H9 (cell line): ENCODE measurements around the gene CFAP99. TPM values are rescaled to one million over a fixed set of nuclear protein-coding genes. Genes with fewer than 3 reads are reported as not detected.
A peak's percentile ranks its signal among the peaks of the same experiment; 100 is the strongest.

Experiments used
- DNase-seq: peaks from one replicate; pipeline ENCODE4 v3.0.0-alpha.2; 2017
- H2AFZ ChIP-seq: one replicate; pipeline ENCODE4 v1.6.1; 2013; ENCODE audit warnings: mild to moderate bottlenecking, low read length, control low read depth, moderate library complexity
- H2AK5ac ChIP-seq: 2 replicates; pipeline ENCODE4 v1.6.1; 2013; ENCODE audit warnings: low read length, control low read depth, mixed read lengths; ENCODE audit not compliant: insufficient read length
- H2BK120ac ChIP-seq: one replicate; pipeline ENCODE4 v1.6.1; 2013; ENCODE audit warnings: low read depth, mild to moderate bottlenecking, low read length, control low read depth, inconsistent platforms; ENCODE audit not compliant: poor library complexity, severe bottlenecking
- H2BK12ac ChIP-seq: 2 replicates; pipeline ENCODE4 v1.6.1; 2013; ENCODE audit warnings: low read length, control low read depth, mixed read lengths, low read depth; ENCODE audit not compliant: insufficient read length
- H2BK15ac ChIP-seq: 2 replicates; pipeline ENCODE4 v1.6.1; 2013; ENCODE audit warnings: low read depth, low read length, control low read depth
- H2BK20ac ChIP-seq: one replicate; pipeline ENCODE4 v1.6.1; 2013; ENCODE audit warnings: low read depth, mild to moderate bottlenecking, low read length, control low read depth, inconsistent platforms; ENCODE audit not compliant: poor library complexity, severe bottlenecking
- H2BK5ac ChIP-seq: 2 replicates; pipeline ENCODE4 v1.6.1; 2013; ENCODE audit warnings: low read length, control low read depth, mixed read lengths; ENCODE audit not compliant: insufficient read length
- H3K14ac ChIP-seq: 2 replicates; pipeline ENCODE4 v1.6.1; 2013; ENCODE audit warnings: low read length, control low read depth; ENCODE audit not compliant: insufficient read depth
- H3K18ac ChIP-seq: 2 replicates; pipeline ENCODE4 v1.6.1; 2013; ENCODE audit warnings: low read depth, mild to moderate bottlenecking, mixed read lengths, low read length, control low read depth; ENCODE audit not compliant: insufficient read length
- H3K23ac ChIP-seq: 2 replicates; pipeline ENCODE4 v1.6.1; 2013; ENCODE audit warnings: low read length, control low read depth, mixed read lengths, low read depth; ENCODE audit not compliant: insufficient read length
- H3K23me2 ChIP-seq: 2 replicates; pipeline ENCODE4 v1.6.1; 2013; ENCODE audit warnings: low read depth, mild to moderate bottlenecking, mixed read lengths, low read length, control low read depth; ENCODE audit not compliant: insufficient read length, poor library complexity, severe bottlenecking
- H3K27ac ChIP-seq: 2 replicates; pipeline ENCODE4 v1.5.1; 2013; ENCODE audit warnings: low read length, control low read depth, mixed read lengths, low read depth; ENCODE audit not compliant: insufficient read length
- H3K27me3 ChIP-seq: 2 replicates; pipeline ENCODE4 v1.6.1; 2013; ENCODE audit warnings: low read length, control low read depth, inconsistent platforms; ENCODE audit not compliant: insufficient read depth
- H3K4ac ChIP-seq: 2 replicates; pipeline ENCODE4 v1.6.1; 2013; ENCODE audit warnings: low read depth, mild to moderate bottlenecking, control low read depth, inconsistent platforms, low read length, moderate library complexity
- H3K4me1 ChIP-seq: 2 replicates; pipeline ENCODE4 v1.6.1; 2013; ENCODE audit warnings: low read length, control low read depth, inconsistent platforms; ENCODE audit not compliant: insufficient read depth
- H3K4me2 ChIP-seq: 2 replicates; pipeline ENCODE4 v1.6.1; 2013; ENCODE audit warnings: low read length, control low read depth, mixed read lengths; ENCODE audit not compliant: insufficient read length, insufficient read depth
- H3K56ac ChIP-seq: 2 replicates; pipeline ENCODE4 v1.6.1; 2013; ENCODE audit warnings: low read depth, mild to moderate bottlenecking, mixed read lengths, low read length, control low read depth; ENCODE audit not compliant: insufficient read length
- H3K79me1 ChIP-seq: 2 replicates; pipeline ENCODE4 v1.6.1; 2013; ENCODE audit warnings: low read depth, mild to moderate bottlenecking, moderate library complexity, low read length, control low read depth, inconsistent platforms; ENCODE audit not compliant: insufficient read depth, poor library complexity, severe bottlenecking
- H3K79me2 ChIP-seq: 2 replicates; pipeline ENCODE4 v1.6.1; 2013; ENCODE audit warnings: low read length, control low read depth, inconsistent platforms; ENCODE audit not compliant: insufficient read depth
- H3K9ac ChIP-seq: 2 replicates; pipeline ENCODE4 v1.6.1; 2013; ENCODE audit warnings: low read length, control low read depth, mixed read lengths; ENCODE audit not compliant: insufficient read length; ENCODE audit errors: extremely low read depth
- H3K9me3 ChIP-seq: one replicate; pipeline ENCODE4 v1.6.1; 2013; ENCODE audit warnings: low read depth, low read length, inconsistent platforms; ENCODE audit not compliant: control insufficient read depth
- H3T11ph ChIP-seq: one replicate; pipeline ENCODE4 v1.6.1; 2013; ENCODE audit warnings: mild to moderate bottlenecking, low read length, control low read depth, inconsistent platforms
- H4K20me1 ChIP-seq: one replicate; pipeline ENCODE4 v1.6.1; 2013; ENCODE audit not compliant: control insufficient read depth, insufficient read length, insufficient read depth
- H4K5ac ChIP-seq: 2 replicates; pipeline ENCODE4 v1.6.1; 2013; ENCODE audit warnings: low read depth, mild to moderate bottlenecking, mixed read lengths, low read length, control low read depth; ENCODE audit not compliant: insufficient read length
- H4K8ac ChIP-seq: replicated peaks from 2 replicates; pipeline ENCODE4 v1.6.1; 2013; ENCODE audit warnings: low read length, control low read depth, mixed read lengths, low read depth; ENCODE audit not compliant: insufficient read length
- H4K91ac ChIP-seq: 2 replicates; pipeline ENCODE4 v1.6.1; 2013; ENCODE audit warnings: low read depth, mild to moderate bottlenecking, moderate library complexity, mixed read lengths, low read length, control low read depth; ENCODE audit not compliant: insufficient read length
- H3K27ac Mint-ChIP-seq, 3 experiments: 2 replicates in 2 of 3; 3 replicates in 1 of 3; pipeline ENCODE4 v1.8.0; 2020 to 2021; ENCODE audit warnings: mixed read lengths in 3 of 3, mild to moderate bottlenecking in 1 of 3, moderate library complexity in 1 of 3
- H3K27me3 Mint-ChIP-seq: 2 replicates; pipeline ENCODE4 v1.8.0; 2021; ENCODE audit warnings: low read depth, mild to moderate bottlenecking, moderate library complexity, mixed read lengths
- H3K36me3 Mint-ChIP-seq, 3 experiments: 2 replicates in 2 of 3; 3 replicates in 1 of 3; pipeline ENCODE4 v1.8.0; 2020 to 2021; ENCODE audit warnings: low read depth in 3 of 3, mixed read lengths in 3 of 3; ENCODE audit not compliant: insufficient read depth in 1 of 3
- H3K4me1 Mint-ChIP-seq, 2 experiments: 2 replicates each; pipeline ENCODE4 v1.8.0; 2020; ENCODE audit warnings: mixed read lengths in 2 of 2
- H3K4me3 Mint-ChIP-seq, 2 experiments: 2 replicates in 1 of 2; 3 replicates in 1 of 2; pipeline ENCODE4 v1.8.0; 2020 to 2021; ENCODE audit warnings: mild to moderate bottlenecking in 2 of 2, mixed read lengths in 2 of 2, moderate library complexity in 1 of 2
- H3K9me3 Mint-ChIP-seq, 2 experiments: 2 replicates in 1 of 2; 3 replicates in 1 of 2; pipeline ENCODE4 v1.8.0; 2020; ENCODE audit warnings: mild to moderate bottlenecking in 2 of 2, mixed read lengths in 2 of 2, moderate library complexity in 1 of 2
- WGBS: extraction: QIAGEN DNeasy Blood & Tissue Kit; methylation state at CpG from one replicate; pipeline ENCODE4 v1.1.7; 2013; ENCODE audit warnings: missing lambda C conversion rate, low lambda C conversion rate, mixed read lengths; ENCODE audit not compliant: insufficient read length; ENCODE audit errors: extremely low coverage; 5-methylcytosine and 5-hydroxymethylcytosine counted together
- total RNA-seq: library from RNA; stranded (reverse); gene quantifications from 2 replicates; pipeline ENCODE4 v1.2.1, GENCODE V29; 2021
- TF ChIP-seq, protein P1 (sequence below): fragments of 200-600 bp; sonication (generic); conservative IDR thresholded peaks from 3 replicates; pipeline ENCODE4 v1.8.0; 2021; ENCODE audit warnings: antibody characterized with exemption, mild to moderate bottlenecking

The CFAP99 gene
- total RNA-seq, 1 experiment from 2014 or later, result 0.35 TPM

DNA sequence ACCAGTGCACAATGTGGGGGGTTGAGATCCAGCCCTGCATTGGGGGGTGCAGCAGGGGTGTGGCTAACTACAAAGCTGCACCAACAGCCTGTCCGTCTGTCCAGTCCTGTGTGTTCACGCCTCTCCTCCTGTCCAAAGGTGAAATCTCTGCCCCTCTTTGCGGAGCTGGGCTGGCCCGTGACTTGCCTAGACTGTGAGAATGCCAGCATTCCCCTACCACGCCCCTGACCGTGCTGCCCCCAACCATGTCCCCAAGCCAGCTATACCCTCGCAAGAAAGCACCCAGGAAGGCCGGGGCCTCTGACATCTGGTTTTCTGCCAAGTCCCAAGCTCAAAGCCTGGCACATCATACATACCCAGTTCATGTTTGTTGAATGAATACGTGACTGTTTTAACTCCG lies 19.5 kb upstream of the CFAP99 start:
- no peak overlapping the region for H3K4ac ChIP-seq
- peaks cover 3% of the 10 kb centered on the region for H3K23me2 ChIP-seq
- H3K9me3 Mint-ChIP-seq, result no peaks in the 10 kb centered on the region
- H4K20me1 ChIP-seq, result no peaks in the 10 kb centered on the region
- H3K9ac ChIP-seq, result no peak overlapping the region
- no peak overlapping the region for H2BK5ac ChIP-seq
- H3K4me2 ChIP-seq, result no peak overlapping the region
- no peak overlapping the region for H2BK20ac ChIP-seq
- no peak overlapping the region for H2BK120ac ChIP-seq
- no peaks in the 10 kb centered on the region for H3K27me3 ChIP-seq
- H2BK12ac ChIP-seq, result no peak overlapping the region
- H3K79me2 ChIP-seq, result no peaks in the 10 kb centered on the region
- no peak overlapping the region for H2BK15ac ChIP-seq
- DNase-seq, result no peak
- H3K4me3 Mint-ChIP-seq, result no peak overlapping the region
- no CpG with 5 or more reads among the region's 10 CpGs for WGBS
- H3K18ac ChIP-seq, result no peak overlapping the region
- H2AFZ ChIP-seq, result no peak overlapping the region
- no peak overlapping the region for H3K23ac ChIP-seq
- no peak overlapping the region for H3K27ac ChIP-seq
- H4K5ac ChIP-seq, result no peak overlapping the region
- H3K27me3 Mint-ChIP-seq, result peaks cover 33% of the 10 kb centered on the region
- H3K56ac ChIP-seq, result no peak overlapping the region
- no peak overlapping the region for H2AK5ac ChIP-seq
- peak overlapping the region; percentile 37; the same call in 1 of the 2 replicates for H3K14ac ChIP-seq
- H4K91ac ChIP-seq, result no peak overlapping the region
- H3K9me3 ChIP-seq, result no peaks in the 10 kb centered on the region
- H3K4me1 ChIP-seq, result peaks cover 9% of the 10 kb centered on the region; the same call in 1 of the 2 replicates
- H3K27ac Mint-ChIP-seq, result no peak overlapping the region
- H3K79me1 ChIP-seq, result no peaks in the 10 kb centered on the region
- no peak overlapping the region for H3T11ph ChIP-seq
- TF ChIP-seq, protein P1, sequence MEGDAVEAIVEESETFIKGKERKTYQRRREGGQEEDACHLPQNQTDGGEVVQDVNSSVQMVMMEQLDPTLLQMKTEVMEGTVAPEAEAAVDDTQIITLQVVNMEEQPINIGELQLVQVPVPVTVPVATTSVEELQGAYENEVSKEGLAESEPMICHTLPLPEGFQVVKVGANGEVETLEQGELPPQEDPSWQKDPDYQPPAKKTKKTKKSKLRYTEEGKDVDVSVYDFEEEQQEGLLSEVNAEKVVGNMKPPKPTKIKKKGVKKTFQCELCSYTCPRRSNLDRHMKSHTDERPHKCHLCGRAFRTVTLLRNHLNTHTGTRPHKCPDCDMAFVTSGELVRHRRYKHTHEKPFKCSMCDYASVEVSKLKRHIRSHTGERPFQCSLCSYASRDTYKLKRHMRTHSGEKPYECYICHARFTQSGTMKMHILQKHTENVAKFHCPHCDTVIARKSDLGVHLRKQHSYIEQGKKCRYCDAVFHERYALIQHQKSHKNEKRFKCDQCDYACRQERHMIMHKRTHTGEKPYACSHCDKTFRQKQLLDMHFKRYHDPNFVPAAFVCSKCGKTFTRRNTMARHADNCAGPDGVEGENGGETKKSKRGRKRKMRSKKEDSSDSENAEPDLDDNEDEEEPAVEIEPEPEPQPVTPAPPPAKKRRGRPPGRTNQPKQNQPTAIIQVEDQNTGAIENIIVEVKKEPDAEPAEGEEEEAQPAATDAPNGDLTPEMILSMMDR, result no peak
- no peak overlapping the region for H4K8ac ChIP-seq
- H3K4me1 Mint-ChIP-seq, result peaks cover 21 to 33% of the 10 kb centered on the region in 2 experiments
- no peaks in the 10 kb centered on the region; a peak in 1 of 7 replicates for H3K36me3 Mint-ChIP-seq
